GM18502 (cell line): ENCODE measurements around the gene ANKRD11.

ENCODE experiments used
- ATAC-seq: cut with Tn5 transposase; IDR thresholded peaks from one replicate; pipeline ENCODE4 v1.9.1; 2021; ENCODE audit warnings: mild to moderate bottlenecking; ENCODE audit not compliant: unreplicated experiment, poor library complexity

ANKRD11 gene

GRCh38 chr16:89232107-89232506, 258.3 kb downstream of the ANKRD11 start:
- no peak for ATAC-seq

GRCh38 chr16:89230255-89230654, 260.1 kb downstream of the ANKRD11 start:
- no peak for ATAC-seq

GRCh38 chr16:89224665-89225064, 265.7 kb downstream of the ANKRD11 start:
- ATAC-seq: no peak

GRCh38 chr16:89222931-89223330, 267.4 kb downstream of the ANKRD11 start:
- no peak for ATAC-seq

GRCh38 chr16:89221604-89222003, 268.8 kb downstream of the ANKRD11 start:
- no peak for ATAC-seq

GRCh38 chr16:89219365-89219764, 271.0 kb downstream of the ANKRD11 start:
- no peak for ATAC-seq
